Tibial nerve (tissue), 4 donors: Measurements from ENCODE around the gene FNDC3B. TPM values are rescaled to one million over a fixed set of nuclear protein-coding genes. Genes with fewer than 3 reads are reported as not detected.

ENCODE experiments used
- DNase-seq, 2 donors: peaks; one replicate each; pipeline ENCODE4 v3.0.0-alpha.2; 2019; ENCODE audit warnings: low spot score in 2 of 2
- H3K27ac ChIP-seq, 4 donors: fragments of 200-600 bp; sonication (generic) in 3 of 4; one replicate each; pipeline ENCODE4 v1.5.1; 2017 to 2019; ENCODE audit warnings: mild to moderate bottlenecking in 1 of 4
- H3K27me3 ChIP-seq, 2 donors: fragments of 200-600 bp; sonication (generic) in 1 of 2; one replicate each; pipeline versions ENCODE4 v1.5.1 to v1.6.0; 2017 to 2019
- H3K36me3 ChIP-seq, 3 donors: fragments of 200-600 bp; sonication (generic); one replicate each; pipeline ENCODE4 v1.5.1; 2018 to 2019
- H3K4me1 ChIP-seq, 4 donors: fragments of 200-600 bp; sonication (generic) in 3 of 4; one replicate each; pipeline ENCODE4 v1.5.1; 2017 to 2019
- H3K4me3 ChIP-seq, 4 donors: fragments of 200-600 bp; sonication (generic) in 3 of 4; one replicate each; pipeline ENCODE4 v1.5.1; 2017 to 2019; ENCODE audit warnings: mild to moderate bottlenecking in 1 of 4, moderate library complexity in 1 of 4
- H3K9me3 ChIP-seq, 4 donors: fragments of 200-600 bp; sonication (generic) in 3 of 4; one replicate each; pipeline ENCODE4 v1.5.1; 2017 to 2019
- CTCF ChIP-seq, 5 experiments: fragments of 200-600 bp in 3 of 5; fragments of 450-650 bp in 2 of 5; sonication (generic) in 3 of 5; IDR thresholded peaks; one replicate each; pipeline ENCODE4 v1.5.1; 2016 to 2019; ENCODE audit warnings: antibody characterized with exemption in 5 of 5, mild to moderate bottlenecking in 3 of 5, moderate library complexity in 2 of 5
- EP300 ChIP-seq, 2 donors: sonication (generic); formaldehyde crosslinking; IDR thresholded peaks; one replicate each; pipeline ENCODE4 v1.6.1; 2017; ENCODE audit warnings: antibody characterized with exemption in 2 of 2, mild to moderate bottlenecking in 1 of 2
- POLR2A ChIP-seq, 2 donors: fragments of 450-650 bp; IDR thresholded peaks; one replicate each; pipeline ENCODE4 v1.6.1; 2017; ENCODE audit warnings: antibody characterized with exemption in 2 of 2, mild to moderate bottlenecking in 2 of 2, moderate library complexity in 2 of 2
- WGBS, 2 donors: methylation state at CpG; one replicate each; pipeline ENCODE4 v1.1.5; 2018; 5-methylcytosine and 5-hydroxymethylcytosine counted together
- total RNA-seq, 4 donors: library from RNA; depleted of rRNA; stranded (reverse); fragments of >200 nt; gene quantifications; one replicate each; pipeline ENCODE4 v1.1.0, GENCODE V29; 2016

Gene FNDC3B
- total RNA-seq, 4 donors from 2014 or later, result 87.5 to 106 (median 95.7) TPM

- H3K4me3 ChIP-seq, result no peak overlapping the region
- WGBS, 2 donors, result 79 to 88% methylated on average over 8 of the region's 8 CpGs
- H3K9me3 ChIP-seq, result no peaks in the 10 kb centered on the region
- no peaks in the 10 kb centered on the region for H3K27me3 ChIP-seq
- H3K27ac ChIP-seq, result no peak overlapping the region
- H3K36me3 ChIP-seq, result no peaks in the 10 kb centered on the region
- DNase-seq, result no peak
- no peak for TF ChIP-seq POLR2A (IDR thresholded peaks at IDR 0.05)
- TF ChIP-seq CTCF (IDR thresholded peaks at IDR 0.05), result no peak
- TF ChIP-seq EP300 (IDR thresholded peaks at IDR 0.05), result no peak
- peaks cover 0 to 7% (median 0%) of the 10 kb centered on the region in 4 donors for H3K4me1 ChIP-seq
Measured at GRCh38 chr3:172233474-172234277, 194.3 kb downstream of the FNDC3B start.

GRCh38 chr3:172235698-172236097 is 196.3 kb downstream of the FNDC3B start:
- peaks cover 0 to 14% (median 0%) of the 10 kb centered on the region in 4 donors for H3K4me1 ChIP-seq
- H3K27ac ChIP-seq, result no peak overlapping the region
- DNase-seq, result no peak
- no peak overlapping the region for H3K4me3 ChIP-seq
- no peak for TF ChIP-seq EP300 (IDR thresholded peaks at IDR 0.05)
- TF ChIP-seq POLR2A (IDR thresholded peaks at IDR 0.05), result no peak
- TF ChIP-seq CTCF (IDR thresholded peaks at IDR 0.05), result no peak
- H3K36me3 ChIP-seq, result no peaks in the 10 kb centered on the region
- no peaks in the 10 kb centered on the region for H3K27me3 ChIP-seq
- H3K9me3 ChIP-seq, result no peaks in the 10 kb centered on the region

DNA sequence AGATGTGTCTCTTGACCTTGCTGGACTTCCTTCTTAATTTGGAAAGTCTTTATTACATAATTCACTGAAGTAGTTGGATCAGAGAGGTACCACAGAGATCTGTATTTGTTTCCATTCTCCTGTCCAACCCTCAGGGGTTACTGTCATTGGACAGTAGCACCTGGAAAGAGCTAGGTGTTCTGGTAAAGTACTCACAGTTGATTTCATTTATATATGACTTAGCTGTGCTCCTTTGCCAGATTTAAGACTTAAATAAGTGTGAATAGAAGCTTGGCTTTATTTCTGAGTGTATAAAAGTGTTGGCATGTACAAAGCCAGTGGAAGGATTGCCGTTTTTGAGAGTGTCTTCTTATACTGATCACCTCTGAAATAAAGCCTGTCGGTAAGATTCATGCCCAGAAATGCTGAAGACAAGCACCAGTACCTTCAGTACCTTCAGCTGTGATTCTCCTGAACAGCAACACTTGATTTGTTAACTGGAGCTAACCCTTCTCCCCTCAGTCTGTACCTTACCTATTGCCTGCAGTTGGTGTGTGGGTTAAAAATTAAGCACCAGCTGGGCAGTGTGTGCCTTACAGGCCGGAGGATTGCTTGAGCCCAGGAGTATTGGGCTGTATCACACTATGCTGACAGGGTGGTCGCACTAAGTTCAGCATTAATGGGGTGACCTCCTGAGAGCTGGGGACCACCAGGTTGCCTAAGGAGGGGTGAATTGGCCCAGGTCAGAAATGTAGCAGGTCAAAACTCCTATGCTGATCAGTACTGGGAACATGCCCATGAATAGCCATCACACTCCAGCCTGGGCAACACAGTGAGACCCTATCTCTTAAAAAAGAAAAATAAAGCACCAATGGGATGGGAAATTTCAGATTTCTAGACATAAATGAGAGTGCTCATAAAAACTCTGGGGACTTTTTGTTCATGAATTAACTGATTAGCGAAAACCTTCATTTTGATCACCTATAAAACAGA is 197.7 kb downstream of the FNDC3B start:
- no peak overlapping the region for H3K27ac ChIP-seq
- peaks cover 0 to 3% (median 0%) of the 10 kb centered on the region in 3 donors for H3K36me3 ChIP-seq
- peaks cover 0 to 14% (median 0%) of the 10 kb centered on the region in 4 donors for H3K4me1 ChIP-seq
- TF ChIP-seq EP300 (IDR thresholded peaks at IDR 0.05), result no peak
- TF ChIP-seq POLR2A (IDR thresholded peaks at IDR 0.05), result no peak
- no peak for TF ChIP-seq CTCF (IDR thresholded peaks at IDR 0.05)
- peaks cover 0 to under 1% (median 0%) of the 10 kb centered on the region in 4 donors for H3K9me3 ChIP-seq
- no peaks in the 10 kb centered on the region for H3K27me3 ChIP-seq
- WGBS, 2 donors, result 86 to 89% methylated on average over 5 of the region's 5 CpGs
- H3K4me3 ChIP-seq, result no peak overlapping the region
- DNase-seq, result no peak

- Histone ChIP-seq H3K27ac (no peak overlapping the region), H3K4me1 (peaks cover 0 to 12% (median 0%) of the 10 kb centered on the region in 4 donors), H3K9me3 (peaks cover 0 to 6% (median 0%) of the 10 kb centered on the region in 4 donors), H3K27me3 (no peaks in the 10 kb centered on the region), H3K36me3 (peaks cover 0 to 13% (median 0%) of the 10 kb centered on the region in 3 donors), H3K4me3 (no peak overlapping the region)
- no peak for DNase-seq
- no peak for TF ChIP-seq CTCF (IDR thresholded peaks at IDR 0.05)
- no peak for TF ChIP-seq POLR2A (IDR thresholded peaks at IDR 0.05)
- 92 to 96% methylated on average over 4 of the region's 4 CpGs for WGBS, 2 donors
Measured at GRCh38 chr3:172238188-172238587, 198.8 kb downstream of the FNDC3B start.
